ENCODE measurements around the gene SPOCK1. TPM values are rescaled to one million over a fixed set of nuclear protein-coding genes. Genes with fewer than 3 reads are reported as not detected.

SPOCK1 gene
- total RNA-seq, 1 experiment from 2014 or later, result 10.9 TPM

DNA sequence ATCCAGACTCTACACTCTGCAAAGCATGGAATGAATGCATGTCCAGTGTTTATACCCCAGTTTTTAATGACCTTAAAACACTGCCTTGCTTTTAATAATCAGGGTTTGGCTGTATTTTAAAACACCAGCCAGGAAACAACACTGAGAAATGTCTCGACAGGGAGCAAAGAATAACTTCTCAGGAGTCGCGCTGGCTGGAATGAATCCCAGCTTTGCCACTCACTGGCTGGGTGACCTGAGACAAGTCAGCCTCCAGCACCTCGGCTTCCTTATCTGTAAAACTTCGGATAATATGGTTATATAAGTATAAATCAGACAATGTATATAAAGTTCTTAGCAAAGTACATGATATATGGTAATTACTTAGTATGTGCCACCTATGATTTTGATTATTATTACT lies 505.0 kb downstream of the SPOCK1 start:
- Histone ChIP-seq H3K14ac (ENCODE audit: insufficient read depth, low read length) (no peak overlapping the region), H3K56ac (ENCODE audit: insufficient read length, low read depth, low read length) (no peak overlapping the region), H3K27ac (ENCODE audit: insufficient read length, low read depth, low read length) (no peak overlapping the region), H2BK12ac (ENCODE audit: insufficient read length, low read depth, low read length) (no peak overlapping the region), H3K27me3 (ENCODE audit: insufficient read depth, low read length) (no peaks in the 10 kb centered on the region), H3K4ac (ENCODE audit: low read depth, low read length) (no peak overlapping the region), H3K23ac (ENCODE audit: insufficient read length, low read depth, low read length) (no peak overlapping the region), H3K9ac (ENCODE audit: extremely low read depth, insufficient read length, low read length) (no peak overlapping the region), H4K20me1 (ENCODE audit: control insufficient read depth, insufficient read depth, insufficient read length) (no peaks in the 10 kb centered on the region), H3T11ph (ENCODE audit: low read length) (no peak overlapping the region), H3K9me3 (ENCODE audit: control insufficient read depth, low read depth, low read length) (no peaks in the 10 kb centered on the region), H2AFZ (ENCODE audit: low read length) (no peak overlapping the region), H3K18ac (ENCODE audit: insufficient read length, low read depth, low read length) (no peak overlapping the region), H4K91ac (ENCODE audit: insufficient read length, low read depth, low read length) (no peak overlapping the region), H3K4me2 (ENCODE audit: insufficient read depth, insufficient read length, low read length) (no peak overlapping the region), H3K23me2 (ENCODE audit: insufficient read length, low read depth, low read length, poor library complexity, severe bottlenecking) (no peaks in the 10 kb centered on the region), H3K79me2 (ENCODE audit: insufficient read depth, low read length) (no peaks in the 10 kb centered on the region), H2BK20ac (ENCODE audit: low read depth, low read length, poor library complexity, severe bottlenecking) (no peak overlapping the region), H3K4me1 (ENCODE audit: insufficient read depth, low read length) (no peaks in the 10 kb centered on the region; the same call in 1 of the 2 replicates), H3K79me1 (ENCODE audit: insufficient read depth, low read depth, low read length, poor library complexity, severe bottlenecking) (no peaks in the 10 kb centered on the region), H4K5ac (ENCODE audit: insufficient read length, low read depth, low read length) (no peak overlapping the region), H2BK15ac (ENCODE audit: low read depth, low read length) (no peak overlapping the region), H2BK5ac (ENCODE audit: insufficient read length, low read length) (no peak overlapping the region), H2AK5ac (ENCODE audit: insufficient read length, low read length) (no peak overlapping the region), H2BK120ac (ENCODE audit: low read depth, low read length, poor library complexity, severe bottlenecking) (no peak overlapping the region), H4K8ac (replicated peaks; ENCODE audit: insufficient read length, low read depth, low read length) (no peak overlapping the region)
- TF ChIP-seq, protein P1, sequence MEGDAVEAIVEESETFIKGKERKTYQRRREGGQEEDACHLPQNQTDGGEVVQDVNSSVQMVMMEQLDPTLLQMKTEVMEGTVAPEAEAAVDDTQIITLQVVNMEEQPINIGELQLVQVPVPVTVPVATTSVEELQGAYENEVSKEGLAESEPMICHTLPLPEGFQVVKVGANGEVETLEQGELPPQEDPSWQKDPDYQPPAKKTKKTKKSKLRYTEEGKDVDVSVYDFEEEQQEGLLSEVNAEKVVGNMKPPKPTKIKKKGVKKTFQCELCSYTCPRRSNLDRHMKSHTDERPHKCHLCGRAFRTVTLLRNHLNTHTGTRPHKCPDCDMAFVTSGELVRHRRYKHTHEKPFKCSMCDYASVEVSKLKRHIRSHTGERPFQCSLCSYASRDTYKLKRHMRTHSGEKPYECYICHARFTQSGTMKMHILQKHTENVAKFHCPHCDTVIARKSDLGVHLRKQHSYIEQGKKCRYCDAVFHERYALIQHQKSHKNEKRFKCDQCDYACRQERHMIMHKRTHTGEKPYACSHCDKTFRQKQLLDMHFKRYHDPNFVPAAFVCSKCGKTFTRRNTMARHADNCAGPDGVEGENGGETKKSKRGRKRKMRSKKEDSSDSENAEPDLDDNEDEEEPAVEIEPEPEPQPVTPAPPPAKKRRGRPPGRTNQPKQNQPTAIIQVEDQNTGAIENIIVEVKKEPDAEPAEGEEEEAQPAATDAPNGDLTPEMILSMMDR (conservative IDR thresholded peaks at IDR 0.05), result no peak
- H3K36me3 Mint-ChIP-seq (ENCODE audit: insufficient read depth in 1 of 3, low read depth in 3 of 3), result peaks cover 0 to 3% (median 0%) of the 10 kb centered on the region in 3 experiments; a peak in 1 of 7 replicates
- H3K27ac Mint-ChIP-seq, result no peak overlapping the region
- no peak overlapping the region for H3K4me3 Mint-ChIP-seq
- no peaks in the 10 kb centered on the region for H3K9me3 Mint-ChIP-seq
- H3K27me3 Mint-ChIP-seq (ENCODE audit: low read depth), result peaks cover 4% of the 10 kb centered on the region
- H3K4me1 Mint-ChIP-seq, result peaks cover 7 to 8% of the 10 kb centered on the region in 2 experiments
- DNase-seq, result no peak
- no CpG with 5 or more reads among the region's 5 CpGs for WGBS (ENCODE audit: extremely low coverage, insufficient read length, low lambda C conversion rate)

Data from H9 (cell line).